ENCODE results near the gene NKX2-3.
A peak's percentile ranks its signal among the peaks of the same experiment; 100 is the strongest.

The NKX2-3 gene

DNA sequence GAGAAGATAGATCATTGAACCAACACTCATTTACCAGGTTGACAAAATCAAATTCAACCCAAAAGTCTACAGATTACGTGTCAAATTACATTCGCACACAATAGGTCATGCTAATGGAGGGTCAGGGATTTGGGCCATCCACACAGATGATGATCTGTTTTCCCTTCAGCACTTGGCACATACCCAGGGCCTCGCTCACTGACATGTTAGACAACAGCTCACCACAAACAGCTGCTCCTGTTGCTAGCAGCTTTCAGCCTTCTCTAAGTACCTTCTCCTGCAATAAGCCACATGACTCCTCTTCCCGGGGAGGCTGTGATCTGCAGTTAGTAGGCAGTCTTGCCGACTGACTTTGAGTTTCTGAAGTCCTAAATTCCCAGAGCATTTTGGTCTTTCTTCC lies 18.4 kb downstream of the NKX2-3 start (continued):
- TF ChIP-seq ZNF2 (tag by site-specific recombination; IDR thresholded peaks at IDR 0.05) (no peak), ZNF791 (tag by site-specific recombination; IDR thresholded peaks at IDR 0.05) (no peak), ZNF133 (tag by site-specific recombination; IDR thresholded peaks at IDR 0.05) (no peak), GFI1B (tag by site-specific recombination; IDR thresholded peaks at IDR 0.05) (peak; percentile 95), SCRT1 (tag by site-specific recombination; IDR thresholded peaks at IDR 0.05; ENCODE audit: borderline replicate concordance) (peak; percentile 86), ZNF514 (tag by site-specific recombination; IDR thresholded peaks at IDR 0.05) (no peak), KLF10 (tag by site-specific recombination; IDR thresholded peaks at IDR 0.05) (no peak), ZNF785 (tag by site-specific recombination; IDR thresholded peaks at IDR 0.05) (no peak), RBAK (tag by site-specific recombination; IDR thresholded peaks at IDR 0.05) (no peak), ZFP41 (tag by site-specific recombination; IDR thresholded peaks at IDR 0.05; ENCODE audit: borderline replicate concordance) (no peak), ZNF843 (tag by site-specific recombination; IDR thresholded peaks at IDR 0.05) (peak; percentile 73), ZNF629 (tag by site-specific recombination; IDR thresholded peaks at IDR 0.05) (peak; percentile 81), ZNF48 (tag by site-specific recombination; IDR thresholded peaks at IDR 0.05) (no peak), ZNF214 (tag by site-specific recombination; IDR thresholded peaks at IDR 0.05; ENCODE audit: borderline replicate concordance) (no peak), ZNF596 (tag by site-specific recombination; IDR thresholded peaks at IDR 0.05) (peak; percentile 37; the same call in 1 of the 2 replicates), ZNF621 (tag by site-specific recombination; IDR thresholded peaks at IDR 0.05) (no peak), ZNF530 (tag by site-specific recombination; IDR thresholded peaks at IDR 0.05; ENCODE audit: low read depth) (no peak), ZBTB6 (tag by site-specific recombination; IDR thresholded peaks at IDR 0.05) (no peak), ZBTB7A (tag by site-specific recombination; IDR thresholded peaks at IDR 0.05; ENCODE audit: low read depth) (no peak), ZNF292 (tag by site-specific recombination; IDR thresholded peaks at IDR 0.05; ENCODE audit: borderline replicate concordance, low read depth) (no peak), PRDM2 (tag by site-specific recombination; IDR thresholded peaks at IDR 0.05; ENCODE audit: borderline replicate concordance) (no peak), BCL11A (tag by site-specific recombination; IDR thresholded peaks at IDR 0.05; ENCODE audit: low read depth) (peak; percentile 56; the same call in 1 of the 2 replicates), ZNF324 (tag by site-specific recombination; IDR thresholded peaks at IDR 0.05) (peak; percentile 40; the same call in 1 of the 2 replicates)
- TF ChIP-seq, protein P1, sequence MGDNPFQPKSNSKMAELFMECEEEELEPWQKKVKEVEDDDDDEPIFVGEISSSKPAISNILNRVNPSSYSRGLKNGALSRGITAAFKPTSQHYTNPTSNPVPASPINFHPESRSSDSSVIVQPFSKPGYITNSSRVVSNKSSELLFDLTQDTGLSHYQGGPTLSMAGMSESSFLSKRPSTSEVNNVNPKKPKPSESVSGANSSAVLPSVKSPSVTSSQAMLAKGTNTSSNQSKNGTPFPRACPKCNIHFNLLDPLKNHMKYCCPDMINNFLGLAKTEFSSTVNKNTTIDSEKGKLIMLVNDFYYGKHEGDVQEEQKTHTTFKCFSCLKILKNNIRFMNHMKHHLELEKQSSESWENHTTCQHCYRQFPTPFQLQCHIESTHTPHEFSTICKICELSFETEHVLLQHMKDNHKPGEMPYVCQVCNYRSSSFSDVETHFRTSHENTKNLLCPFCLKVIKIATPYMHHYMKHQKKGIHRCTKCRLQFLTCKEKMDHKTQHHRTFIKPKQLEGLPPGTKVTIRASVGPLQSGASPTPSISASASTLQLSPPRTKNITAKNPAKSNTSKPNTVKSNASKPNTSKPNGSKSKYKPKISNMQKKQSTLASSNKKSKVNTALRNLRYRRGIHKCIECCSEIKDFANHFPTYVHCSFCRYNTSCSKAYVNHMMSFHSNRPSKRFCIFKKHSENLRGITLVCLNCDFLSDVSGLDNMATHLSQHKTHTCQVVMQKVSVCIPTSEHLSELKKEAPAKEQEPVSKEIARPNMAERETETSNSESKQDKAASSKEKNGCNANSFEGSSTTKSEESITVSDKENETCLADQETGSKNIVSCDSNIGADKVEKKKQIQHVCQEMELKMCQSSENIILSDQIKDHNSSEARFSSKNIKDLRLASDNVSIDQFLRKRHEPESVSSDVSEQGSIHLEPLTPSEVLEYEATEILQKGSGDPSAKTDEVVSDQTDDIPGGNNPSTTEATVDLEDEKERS (tag by site-specific recombination; IDR thresholded peaks at IDR 0.05): no peak
- TF ChIP-seq, protein P2, sequence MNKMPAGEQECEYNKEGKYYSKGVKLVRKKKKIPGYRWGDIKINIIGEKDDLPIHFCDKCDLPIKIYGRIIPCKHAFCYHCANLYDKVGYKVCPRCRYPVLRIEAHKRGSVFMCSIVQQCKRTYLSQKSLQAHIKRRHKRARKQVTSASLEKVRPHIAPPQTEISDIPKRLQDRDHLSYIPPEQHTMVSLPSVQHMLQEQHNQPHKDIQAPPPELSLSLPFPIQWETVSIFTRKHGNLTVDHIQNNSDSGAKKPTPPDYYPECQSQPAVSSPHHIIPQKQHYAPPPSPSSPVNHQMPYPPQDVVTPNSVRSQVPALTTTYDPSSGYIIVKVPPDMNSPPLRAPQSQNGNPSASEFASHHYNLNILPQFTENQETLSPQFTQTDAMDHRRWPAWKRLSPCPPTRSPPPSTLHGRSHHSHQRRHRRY (tag by site-specific recombination; IDR thresholded peaks at IDR 0.05): no peak
- TF ChIP-seq, protein P3, sequence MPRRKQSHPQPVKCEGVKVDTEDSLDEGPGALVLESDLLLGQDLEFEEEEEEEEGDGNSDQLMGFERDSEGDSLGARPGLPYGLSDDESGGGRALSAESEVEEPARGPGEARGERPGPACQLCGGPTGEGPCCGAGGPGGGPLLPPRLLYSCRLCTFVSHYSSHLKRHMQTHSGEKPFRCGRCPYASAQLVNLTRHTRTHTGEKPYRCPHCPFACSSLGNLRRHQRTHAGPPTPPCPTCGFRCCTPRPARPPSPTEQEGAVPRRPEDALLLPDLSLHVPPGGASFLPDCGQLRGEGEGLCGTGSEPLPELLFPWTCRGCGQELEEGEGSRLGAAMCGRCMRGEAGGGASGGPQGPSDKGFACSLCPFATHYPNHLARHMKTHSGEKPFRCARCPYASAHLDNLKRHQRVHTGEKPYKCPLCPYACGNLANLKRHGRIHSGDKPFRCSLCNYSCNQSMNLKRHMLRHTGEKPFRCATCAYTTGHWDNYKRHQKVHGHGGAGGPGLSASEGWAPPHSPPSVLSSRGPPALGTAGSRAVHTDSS (tag by site-specific recombination; IDR thresholded peaks at IDR 0.05): no peak
- TF ChIP-seq, protein P4, sequence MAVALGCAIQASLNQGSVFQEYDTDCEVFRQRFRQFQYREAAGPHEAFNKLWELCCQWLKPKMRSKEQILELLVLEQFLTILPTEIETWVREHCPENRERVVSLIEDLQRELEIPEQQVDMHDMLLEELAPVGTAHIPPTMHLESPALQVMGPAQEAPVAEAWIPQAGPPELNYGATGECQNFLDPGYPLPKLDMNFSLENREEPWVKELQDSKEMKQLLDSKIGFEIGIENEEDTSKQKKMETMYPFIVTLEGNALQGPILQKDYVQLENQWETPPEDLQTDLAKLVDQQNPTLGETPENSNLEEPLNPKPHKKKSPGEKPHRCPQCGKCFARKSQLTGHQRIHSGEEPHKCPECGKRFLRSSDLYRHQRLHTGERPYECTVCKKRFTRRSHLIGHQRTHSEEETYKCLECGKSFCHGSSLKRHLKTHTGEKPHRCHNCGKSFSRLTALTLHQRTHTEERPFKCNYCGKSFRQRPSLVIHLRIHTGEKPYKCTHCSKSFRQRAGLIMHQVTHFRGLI (tag by site-specific recombination; IDR thresholded peaks at IDR 0.05): no peak
